GM12878 (cell line): Measurements from ENCODE around the gene HSBP1L1. TPM values are rescaled to one million over a fixed set of nuclear protein-coding genes. Genes with fewer than 3 reads are reported as not detected.

Source experiments
- CHD1 ChIP-seq: IDR thresholded peaks from 2 replicates; pipeline ENCODE4 v1.6.1; 2012; ENCODE audit warnings: low read depth, low read length, improper control_type of control experiment
- CTCF ChIP-seq, 3 experiments: IDR thresholded peaks in 2 of 3; conservative IDR thresholded peaks in 1 of 3; 2 replicates each; pipeline ENCODE4 v1.5.1; 2011; ENCODE audit warnings: low read depth in 3 of 3, low read length in 3 of 3, mild to moderate bottlenecking in 3 of 3, control low read depth in 2 of 3, moderate library complexity in 2 of 3, inconsistent platforms in 1 of 3, mixed read lengths in 1 of 3; ENCODE audit not compliant: control insufficient read depth in 2 of 3, insufficient read depth in 1 of 3; ENCODE audit errors: extremely low read depth in 1 of 3
- CUX1 ChIP-seq: IDR thresholded peaks from 2 replicates; pipeline ENCODE4 v1.6.1; 2012; ENCODE audit warnings: improper control_type of control experiment, low read depth, low read length; ENCODE audit not compliant: insufficient replicate concordance
- FOS ChIP-seq: IDR thresholded peaks from 3 replicates; pipeline ENCODE4 v1.6.1; 2011; ENCODE audit warnings: borderline replicate concordance; ENCODE audit not compliant: insufficient read length; ENCODE audit errors: extremely low read depth
- FOXK2 ChIP-seq: fragments of 450-650 bp; IDR thresholded peaks from 2 replicates; pipeline ENCODE4 v1.6.1; 2017; ENCODE audit warnings: mild to moderate bottlenecking, moderate library complexity
- HDAC6 ChIP-seq: fragments of 200-600 bp; sonication (generic); IDR thresholded peaks from one replicate; pipeline ENCODE4 v1.8.0; 2017; ENCODE audit warnings: antibody characterized with exemption; ENCODE audit not compliant: unreplicated experiment
- HDGF ChIP-seq: fragments of 450-650 bp; IDR thresholded peaks from 2 replicates; pipeline ENCODE4 v1.6.1; 2016; ENCODE audit warnings: antibody characterized with exemption
- IKZF2 ChIP-seq, 2 experiments: fragments of 450-650 bp; IDR thresholded peaks; 2 replicates each; pipeline ENCODE4 v1.6.1; 2017; ENCODE audit warnings: mild to moderate bottlenecking in 2 of 2, moderate library complexity in 2 of 2
- LARP7 ChIP-seq: fragments of 450-650 bp; IDR thresholded peaks from 2 replicates; pipeline ENCODE4 v1.6.1; 2017; ENCODE audit warnings: mild to moderate bottlenecking
- MXI1 ChIP-seq: fragments of 150-350 bp; IDR thresholded peaks from 2 replicates; pipeline ENCODE4 v1.6.1; 2011; ENCODE audit warnings: low read depth, mild to moderate bottlenecking, inconsistent platforms, low read length, improper control_type of control experiment
- POLR2A ChIP-seq: IDR thresholded peaks from 2 replicates; pipeline ENCODE4 v1.6.1; 2011; ENCODE audit warnings: low read depth, mild to moderate bottlenecking, low read length
- RAD21 ChIP-seq: IDR thresholded peaks from 2 replicates; pipeline ENCODE4 v1.6.1; 2011; ENCODE audit warnings: mild to moderate bottlenecking, low read depth, low read length, moderate library complexity; ENCODE audit not compliant: insufficient read depth
- RB1 ChIP-seq: fragments of 450-650 bp; formaldehyde crosslinking; IDR thresholded peaks from 2 replicates; pipeline ENCODE4 v1.6.1; 2017; ENCODE audit warnings: mild to moderate bottlenecking, borderline replicate concordance
- SMAD1 ChIP-seq: fragments of 450-650 bp; IDR thresholded peaks from 2 replicates; pipeline ENCODE4 v1.6.1; 2018; ENCODE audit warnings: mild to moderate bottlenecking, low read depth; ENCODE audit not compliant: partially characterized antibody
- YY1 ChIP-seq: IDR thresholded peaks from 2 replicates; pipeline ENCODE4 v1.6.1; 2011; ENCODE audit warnings: low read depth, mild to moderate bottlenecking, low read length
- ZZZ3 ChIP-seq: IDR thresholded peaks from 2 replicates; pipeline ENCODE4 v1.6.1; 2011; ENCODE audit warnings: low read depth; ENCODE audit not compliant: control insufficient read depth, insufficient read length
- polyA plus RNA-seq, 11 experiments: library from polyadenylated mRNA; depleted of rRNA in 4 of 11; unstranded in 6 of 11; stranded (reverse) in 5 of 11; fragments of >200 nt; fragmentation: Nextera tagmentation in 4 of 11; fragmentation: Illumina TruSeq in 1 of 11; extraction: Ambion mirVana in 4 of 11; extraction: Trizol in 1 of 11; gene quantifications; 1 replicate in 1 of 11; 2 replicates in 10 of 11; pipeline versions ENCODE4 v1.2.1 to v1.2.3, GENCODE V29; 2011 to 2016; ENCODE audit warnings: inconsistent platforms in 2 of 11, missing spikeins in 2 of 11, low read depth in 1 of 11
- total RNA-seq, 4 experiments: library from RNA; depleted of rRNA in 3 of 4; stranded (reverse); fragments of >200 nt in 3 of 4; fragmentation: Illumina TruSeq in 1 of 4; extraction: Trizol in 1 of 4; gene quantifications; 2 replicates each; pipeline versions ENCODE4 v1.2.1 to v1.2.3, GENCODE V29; 2013 to 2021
- TF ChIP-seq, protein P1 (sequence below): fragments of 450-650 bp; conservative IDR thresholded peaks from 2 replicates; pipeline ENCODE4 v1.6.1; 2017; ENCODE audit warnings: mild to moderate bottlenecking, moderate library complexity
- TF ChIP-seq, protein P2 (sequence below): fragments of 450-650 bp; IDR thresholded peaks from 2 replicates; pipeline ENCODE4 v1.6.1; 2016; ENCODE audit warnings: mild to moderate bottlenecking, moderate library complexity, borderline replicate concordance

HSBP1L1 gene
- total and polyA plus RNA-seq, 10 of the 15 experiments (the other 5 are each of a cell fraction or from before 2014, with no cell fraction given): 0.97 to 14.0 (median 6.9) TPM; not detected in 1

DNA sequence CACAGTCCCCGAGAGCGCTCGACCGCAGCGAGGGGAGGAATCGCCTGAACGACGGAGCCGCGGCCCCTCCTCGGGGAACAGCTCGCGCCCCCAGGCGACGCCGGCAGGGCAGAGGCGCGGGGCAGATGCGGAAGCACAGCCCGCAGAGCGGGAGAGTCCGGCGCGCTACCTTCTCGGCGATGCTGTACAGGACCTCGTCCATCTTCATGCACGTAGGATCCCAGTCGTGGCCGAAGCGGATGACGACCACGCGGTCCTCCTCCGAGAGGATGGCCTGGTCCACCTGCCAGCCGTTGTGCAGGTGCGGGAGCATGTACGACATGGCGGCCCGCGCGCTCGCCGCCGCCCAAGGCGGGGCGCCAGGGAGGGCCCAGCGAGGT is 23.6 kb downstream of the HSBP1L1 start (continued):
- no peak for TF ChIP-seq HDAC6
- TF ChIP-seq CHD1: no peak
- no peak for TF ChIP-seq ZZZ3
- TF ChIP-seq RB1: no peak; the same call in 1 of the 2 replicates
- peak; percentile 37 for TF ChIP-seq RAD21
- TF ChIP-seq, protein P1, sequence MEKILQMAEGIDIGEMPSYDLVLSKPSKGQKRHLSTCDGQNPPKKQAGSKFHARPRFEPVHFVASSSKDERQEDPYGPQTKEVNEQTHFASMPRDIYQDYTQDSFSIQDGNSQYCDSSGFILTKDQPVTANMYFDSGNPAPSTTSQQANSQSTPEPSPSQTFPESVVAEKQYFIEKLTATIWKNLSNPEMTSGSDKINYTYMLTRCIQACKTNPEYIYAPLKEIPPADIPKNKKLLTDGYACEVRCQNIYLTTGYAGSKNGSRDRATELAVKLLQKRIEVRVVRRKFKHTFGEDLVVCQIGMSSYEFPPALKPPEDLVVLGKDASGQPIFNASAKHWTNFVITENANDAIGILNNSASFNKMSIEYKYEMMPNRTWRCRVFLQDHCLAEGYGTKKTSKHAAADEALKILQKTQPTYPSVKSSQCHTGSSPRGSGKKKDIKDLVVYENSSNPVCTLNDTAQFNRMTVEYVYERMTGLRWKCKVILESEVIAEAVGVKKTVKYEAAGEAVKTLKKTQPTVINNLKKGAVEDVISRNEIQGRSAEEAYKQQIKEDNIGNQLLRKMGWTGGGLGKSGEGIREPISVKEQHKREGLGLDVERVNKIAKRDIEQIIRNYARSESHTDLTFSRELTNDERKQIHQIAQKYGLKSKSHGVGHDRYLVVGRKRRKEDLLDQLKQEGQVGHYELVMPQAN: peak; percentile 61; the same call in 1 of the 2 replicates
- no peak for TF ChIP-seq FOXK2
- peak; percentile 71; the same call in 1 of the 2 replicates for TF ChIP-seq MXI1
- TF ChIP-seq FOS: no peak
- peak; percentile 60 for TF ChIP-seq YY1
- peak; percentile 34 to 69 (median 41); a peak in 4 of 6 replicates for TF ChIP-seq CTCF (IDR thresholded peaks at IDR 0.05 in 2 of 3, conservative IDR thresholded peaks at IDR 0.05 in 1 of 3; ENCODE audit: control insufficient read depth in 2 of 3, extremely low read depth in 1 of 3, insufficient read depth in 1 of 3, low read depth in 3 of 3, low read length in 3 of 3)
- no peak for TF ChIP-seq CUX1
- TF ChIP-seq SMAD1: no peak
- TF ChIP-seq, protein P2, sequence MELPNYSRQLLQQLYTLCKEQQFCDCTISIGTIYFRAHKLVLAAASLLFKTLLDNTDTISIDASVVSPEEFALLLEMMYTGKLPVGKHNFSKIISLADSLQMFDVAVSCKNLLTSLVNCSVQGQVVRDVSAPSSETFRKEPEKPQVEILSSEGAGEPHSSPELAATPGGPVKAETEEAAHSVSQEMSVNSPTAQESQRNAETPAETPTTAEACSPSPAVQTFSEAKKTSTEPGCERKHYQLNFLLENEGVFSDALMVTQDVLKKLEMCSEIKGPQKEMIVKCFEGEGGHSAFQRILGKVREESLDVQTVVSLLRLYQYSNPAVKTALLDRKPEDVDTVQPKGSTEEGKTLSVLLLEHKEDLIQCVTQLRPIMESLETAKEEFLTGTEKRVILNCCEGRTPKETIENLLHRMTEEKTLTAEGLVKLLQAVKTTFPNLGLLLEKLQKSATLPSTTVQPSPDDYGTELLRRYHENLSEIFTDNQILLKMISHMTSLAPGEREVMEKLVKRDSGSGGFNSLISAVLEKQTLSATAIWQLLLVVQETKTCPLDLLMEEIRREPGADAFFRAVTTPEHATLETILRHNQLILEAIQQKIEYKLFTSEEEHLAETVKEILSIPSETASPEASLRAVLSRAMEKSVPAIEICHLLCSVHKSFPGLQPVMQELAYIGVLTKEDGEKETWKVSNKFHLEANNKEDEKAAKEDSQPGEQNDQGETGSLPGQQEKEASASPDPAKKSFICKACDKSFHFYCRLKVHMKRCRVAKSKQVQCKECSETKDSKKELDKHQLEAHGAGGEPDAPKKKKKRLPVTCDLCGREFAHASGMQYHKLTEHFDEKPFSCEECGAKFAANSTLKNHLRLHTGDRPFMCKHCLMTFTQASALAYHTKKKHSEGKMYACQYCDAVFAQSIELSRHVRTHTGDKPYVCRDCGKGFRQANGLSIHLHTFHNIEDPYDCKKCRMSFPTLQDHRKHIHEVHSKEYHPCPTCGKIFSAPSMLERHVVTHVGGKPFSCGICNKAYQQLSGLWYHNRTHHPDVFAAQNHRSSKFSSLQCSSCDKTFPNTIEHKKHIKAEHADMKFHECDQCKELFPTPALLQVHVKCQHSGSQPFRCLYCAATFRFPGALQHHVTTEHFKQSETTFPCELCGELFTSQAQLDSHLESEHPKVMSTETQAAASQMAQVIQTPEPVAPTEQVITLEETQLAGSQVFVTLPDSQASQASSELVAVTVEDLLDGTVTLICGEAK: no peak
- TF ChIP-seq HDGF: no peak
- TF ChIP-seq LARP7: peak; percentile 67
- peak; percentile 20 to 35; a peak in 2 of 4 replicates for TF ChIP-seq IKZF2 (IDR thresholded peaks at IDR 0.05)
- no peak for TF ChIP-seq POLR2A
